HG03196 (cell line): Measurements from ENCODE around the gene PEAR1.

Experiments
- ATAC-seq: cut with Tn5 transposase; IDR thresholded peaks from one replicate; pipeline ENCODE4 v1.9.1; 2021; ENCODE audit not compliant: unreplicated experiment

Gene PEAR1

GRCh38 chr1:156881663-156882062 lies 11.9 kb upstream of the PEAR1 start:
- no peak for ATAC-seq

DNA sequence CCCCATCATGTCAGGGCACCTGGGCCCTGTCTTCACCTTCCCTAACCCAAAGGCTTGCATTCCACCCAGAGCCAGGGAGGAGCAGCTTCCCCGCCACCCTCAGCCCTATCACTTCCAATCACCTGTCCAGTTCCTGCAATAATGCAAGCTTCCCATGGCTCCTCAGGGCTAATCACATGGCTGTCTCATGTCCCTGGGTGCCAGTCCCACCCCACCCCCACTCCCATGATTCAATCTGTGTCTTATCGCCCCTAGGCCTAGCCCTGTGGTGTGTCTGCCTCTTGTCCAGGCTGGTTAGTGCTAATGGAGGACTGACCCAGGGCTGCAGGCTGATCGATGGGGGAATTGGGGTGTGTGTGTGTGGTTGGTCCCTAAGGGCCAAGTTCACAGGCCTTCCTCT lies 11.0 kb upstream of the PEAR1 start:
- no peak for ATAC-seq

- no peak for ATAC-seq
These were observed 9.6 kb upstream of the PEAR1 start for GRCh38 chr1:156883919-156884318.

- ATAC-seq: no peak
These were observed 8.8 kb upstream of the PEAR1 start for GRCh38 chr1:156884560-156885184.

DNA sequence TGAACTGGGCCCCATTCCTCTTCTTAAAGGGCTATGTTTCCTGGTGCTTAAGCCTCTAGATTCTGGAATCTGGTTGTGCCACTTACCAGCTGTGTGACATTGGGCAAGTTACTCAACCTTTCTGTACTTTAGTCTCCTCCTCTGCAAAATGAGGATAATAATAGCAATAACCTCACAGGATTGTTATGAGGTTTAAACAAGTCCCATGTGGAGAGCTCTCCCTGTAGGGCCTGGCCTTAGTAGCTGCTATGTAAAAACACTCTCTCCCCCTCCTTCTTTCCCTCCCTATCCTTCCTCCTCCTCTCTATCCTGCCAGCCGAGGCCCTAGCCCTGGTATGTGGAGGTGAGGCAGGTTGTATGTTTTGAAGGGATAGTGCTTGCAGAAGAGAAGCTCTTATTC lies 8.2 kb upstream of the PEAR1 start:
- no peak for ATAC-seq

- ATAC-seq: no peak
These were observed 7.6 kb upstream of the PEAR1 start for GRCh38 chr1:156885880-156886355.

GRCh38 chr1:156886583-156887281 lies 6.8 kb upstream of the PEAR1 start:
- no peak for ATAC-seq

DNA sequence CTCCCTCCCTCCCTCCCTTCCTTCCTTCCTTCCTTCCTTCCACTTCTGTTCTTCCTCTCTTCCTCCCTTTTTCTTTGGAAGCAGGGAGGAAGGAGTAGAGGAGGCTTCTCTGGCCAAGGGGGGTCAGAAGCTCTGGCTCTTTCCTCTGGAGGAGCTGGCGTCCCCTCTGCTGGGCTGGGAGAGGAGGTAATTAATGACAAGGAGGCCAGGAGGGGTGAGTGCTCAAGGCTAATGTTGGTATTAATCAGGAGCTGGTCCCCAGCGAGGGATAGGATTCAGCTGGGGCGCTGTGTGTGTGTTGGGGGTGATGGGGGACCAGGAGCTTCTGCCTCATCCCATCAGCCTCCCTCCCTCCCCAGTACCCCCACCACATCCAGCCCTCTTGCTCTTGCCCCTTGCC lies 6.2 kb upstream of the PEAR1 start:
- ATAC-seq: no peak

DNA sequence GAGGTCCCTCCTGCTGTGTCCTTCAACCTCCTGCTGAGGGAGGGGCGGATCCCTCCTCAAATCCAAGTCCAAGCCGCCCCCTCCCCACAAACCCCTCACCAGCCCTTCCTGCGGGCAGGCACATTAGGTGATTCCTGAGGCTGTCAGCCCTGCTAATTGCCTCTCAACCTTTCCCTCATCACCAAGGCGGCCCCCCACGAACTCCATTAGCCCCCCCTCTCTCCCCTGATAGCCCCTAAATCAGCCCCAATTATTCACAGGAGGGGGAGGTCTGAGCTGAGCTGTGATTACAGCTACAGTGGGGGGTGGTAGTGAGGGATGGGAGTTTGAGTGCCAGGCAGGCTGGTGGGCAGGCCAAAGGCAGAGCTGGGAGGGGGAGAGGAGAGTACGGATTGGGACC lies 5.8 kb upstream of the PEAR1 start:
- no peak for ATAC-seq

DNA sequence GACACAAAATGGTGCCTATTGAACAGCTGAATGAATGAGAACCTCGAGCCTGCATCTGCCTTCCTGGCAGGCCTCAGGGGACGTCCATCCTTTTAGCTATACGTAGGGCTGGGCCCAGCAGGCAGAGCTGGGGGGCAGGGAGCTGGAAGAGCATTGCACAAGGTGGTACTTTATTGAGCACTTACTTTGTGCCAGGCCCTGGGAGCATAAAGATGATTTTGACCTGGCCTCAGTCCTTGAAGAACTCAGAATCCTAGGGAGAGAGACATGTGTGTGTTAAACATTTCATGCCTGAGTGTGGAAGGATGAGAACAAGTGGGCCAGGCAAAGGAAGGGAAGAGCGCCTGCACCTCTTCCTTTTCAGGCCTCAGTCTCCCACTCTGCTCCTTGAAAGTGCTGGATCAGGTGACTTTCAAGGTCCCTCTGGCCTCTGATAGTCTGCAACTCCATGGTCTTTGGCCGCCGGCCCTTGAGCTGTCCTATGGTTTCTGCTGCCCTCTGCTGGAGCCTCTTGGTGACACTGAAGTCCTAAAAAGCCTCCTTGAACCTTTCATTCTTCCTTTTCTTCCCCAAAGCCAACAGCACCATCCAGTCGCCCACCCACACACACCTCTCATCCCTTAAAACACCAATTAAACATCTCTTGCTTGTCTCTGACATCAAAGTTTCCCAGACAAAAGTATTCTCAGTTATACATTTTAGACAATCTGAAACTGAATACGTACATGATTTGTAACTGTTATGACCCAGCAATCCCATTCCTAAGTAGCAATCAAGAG lies 3.5 kb upstream of the PEAR1 start:
- no peak for ATAC-seq

DNA sequence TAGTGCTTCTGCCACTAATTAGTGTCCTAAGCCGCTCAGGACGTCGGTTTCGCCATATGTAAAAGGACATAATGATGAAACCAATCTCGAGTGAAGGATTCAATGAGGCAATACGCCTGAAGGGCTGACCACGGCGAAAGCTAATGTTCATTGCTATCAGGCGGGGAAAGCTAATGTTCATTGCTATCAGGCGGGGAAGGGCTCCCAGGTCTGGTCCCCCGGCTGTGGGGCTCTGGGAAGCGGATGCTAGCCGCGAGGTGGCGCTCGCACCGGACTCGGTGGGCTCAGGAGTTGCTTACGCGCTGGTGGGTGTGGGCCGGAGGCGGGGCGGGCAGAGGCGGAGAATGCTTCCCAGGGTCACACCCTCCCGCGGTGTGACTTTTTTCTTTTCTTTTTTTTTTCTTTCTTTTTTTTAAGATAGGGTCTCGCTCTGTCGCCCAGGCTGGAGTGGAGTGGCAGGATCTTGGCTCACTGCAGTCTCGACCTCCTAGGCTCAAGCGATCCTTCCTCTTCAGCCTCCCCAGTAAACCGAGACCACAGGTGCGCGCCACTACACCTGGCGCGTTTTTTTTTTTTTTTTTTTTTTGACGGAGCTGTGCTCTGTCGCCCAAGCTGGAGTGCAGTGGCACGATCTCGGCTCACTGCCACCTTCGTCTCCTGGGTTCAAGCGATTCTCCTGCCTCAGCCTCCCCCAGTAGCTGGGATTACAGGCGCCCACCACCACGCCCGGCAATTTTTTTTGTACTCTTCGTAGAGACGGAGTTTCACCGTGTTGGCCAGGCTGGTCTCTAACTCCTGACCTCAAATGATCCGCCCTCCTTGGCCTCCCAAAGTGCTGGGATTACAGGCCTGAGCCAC lies 1.1 kb upstream of the PEAR1 start:
- no peak for ATAC-seq

GRCh38 chr1:156894001-156894400 lies 483 bp downstream of the PEAR1 start:
- no peak for ATAC-seq

DNA sequence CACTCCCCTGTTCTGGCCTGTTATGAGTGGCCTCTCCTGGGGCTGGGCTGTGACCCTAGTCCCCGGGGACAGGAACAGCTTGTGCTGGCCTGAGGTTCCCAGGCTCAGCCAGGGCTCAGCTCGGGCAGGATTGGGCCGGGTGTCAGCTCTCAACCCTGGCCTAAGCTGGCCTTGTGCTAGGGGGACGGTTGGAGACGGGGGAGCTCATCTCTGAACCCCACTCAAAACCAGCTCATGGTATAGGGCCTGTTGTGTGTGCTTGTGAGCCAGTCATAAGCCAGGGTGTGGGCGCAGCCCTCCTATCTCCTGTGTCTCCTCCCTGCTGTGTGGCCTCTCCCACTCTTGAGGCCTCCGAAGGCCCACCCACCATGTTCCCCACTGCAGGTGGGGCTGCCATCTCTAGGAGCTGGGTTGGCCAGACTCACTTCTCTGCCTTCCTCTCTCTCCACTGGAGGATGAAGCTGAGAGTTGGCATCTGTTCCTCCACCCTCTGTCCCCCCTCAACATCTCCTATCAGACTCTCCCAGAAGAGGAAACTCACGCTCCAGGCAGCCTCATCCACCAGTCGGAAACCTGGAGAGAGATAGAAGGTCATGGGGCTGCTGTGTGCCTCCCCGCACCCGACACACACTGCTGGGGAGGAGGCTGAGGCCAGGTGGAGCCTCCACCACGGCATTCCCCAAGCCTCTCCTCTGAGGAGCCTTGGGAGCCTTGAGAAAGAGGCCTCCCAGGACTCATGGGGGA lies 1.4 kb downstream of the PEAR1 start:
- no peak for ATAC-seq

GRCh38 chr1:156895455-156895812 lies 1.9 kb downstream of the PEAR1 start:
- no peak for ATAC-seq

GRCh38 chr1:156895927-156896326 lies 2.4 kb downstream of the PEAR1 start:
- ATAC-seq: no peak

DNA sequence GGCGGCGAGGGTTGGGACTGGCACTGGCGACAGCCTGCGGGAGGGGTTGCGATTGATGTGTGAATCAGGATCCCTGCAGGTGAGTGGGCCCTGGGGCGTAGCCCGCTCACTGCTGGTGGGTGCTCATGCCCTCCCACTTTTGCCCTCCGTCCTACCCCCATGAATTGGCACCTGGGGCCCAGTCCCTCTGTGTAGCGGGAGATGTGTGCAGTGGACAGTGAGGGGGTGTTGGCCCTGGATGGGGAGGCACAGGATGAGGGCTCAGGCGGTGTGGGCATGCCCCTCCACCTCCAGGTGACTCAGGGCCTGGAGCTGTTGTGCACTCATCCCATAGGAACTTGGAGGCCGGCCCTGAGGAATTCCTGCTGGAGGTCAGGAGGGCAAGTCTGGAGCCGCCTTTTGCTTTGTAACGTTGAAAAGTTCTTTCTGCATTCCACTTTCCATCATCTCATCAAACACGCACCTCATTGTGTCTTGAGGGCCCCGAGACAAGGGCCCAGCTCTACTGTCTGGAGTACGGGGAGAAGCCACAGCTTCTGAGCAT lies 3.0 kb downstream of the PEAR1 start:
- no peak for ATAC-seq

GRCh38 chr1:156897078-156897825 lies 3.7 kb downstream of the PEAR1 start:
- no peak for ATAC-seq

DNA sequence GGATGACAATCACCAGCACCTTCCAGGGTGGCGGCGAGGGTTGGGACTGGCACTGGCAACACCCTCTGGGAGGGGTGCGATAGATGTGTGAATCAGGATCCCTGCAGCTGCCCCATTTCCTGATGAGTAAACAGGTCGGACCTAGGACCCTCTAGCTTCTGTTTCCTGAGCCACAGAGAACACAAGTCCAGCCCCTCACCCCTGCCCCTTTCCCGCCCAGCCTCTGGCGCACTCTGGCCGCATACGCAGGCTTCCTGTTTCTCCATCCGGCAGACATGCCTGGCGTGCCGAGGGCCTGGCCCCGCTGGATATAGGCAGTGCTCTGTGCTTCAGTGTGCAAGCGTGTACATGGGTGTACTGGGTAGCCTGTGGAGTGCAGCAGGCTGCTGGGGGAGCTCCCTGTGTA lies 4.6 kb downstream of the PEAR1 start:
- ATAC-seq: no peak

GRCh38 chr1:156898971-156899664 lies 5.6 kb downstream of the PEAR1 start:
- ATAC-seq: no peak
